HG03565 (cell line): ENCODE results near the gene NPPC.
"Not testable (repeated sequence)": the region's sequence is repeated elsewhere in the genome, so short reads cannot be mapped to it uniquely, and the experiment has no call there.

Experiments
- ATAC-seq: cut with Tn5 transposase; IDR thresholded peaks from one replicate; pipeline ENCODE4 v1.9.1; 2021; ENCODE audit warnings: mild to moderate bottlenecking, moderate library complexity; ENCODE audit not compliant: unreplicated experiment

NPPC gene

GRCh38 chr2:231922311-231923009 lies 3.7 kb downstream of the NPPC start:
- no peak for ATAC-seq

- no peak for ATAC-seq
These were observed 5.4 kb downstream of the NPPC start for GRCh38 chr2:231920795-231921194.

- ATAC-seq, result no peak
These were observed 5.8 kb downstream of the NPPC start for GRCh38 chr2:231920366-231920765.

GRCh38 chr2:231919341-231920035 lies 6.7 kb downstream of the NPPC start:
- no peak for ATAC-seq

- no peak for ATAC-seq
These were observed 7.5 kb downstream of the NPPC start for GRCh38 chr2:231918501-231919330.

- no peak for ATAC-seq
These were observed 8.7 kb downstream of the NPPC start for GRCh38 chr2:231917280-231918066.

- ATAC-seq, result no peak
These were observed 12.0 kb downstream of the NPPC start for GRCh38 chr2:231914077-231914690.

- no peak for ATAC-seq
These were observed 14.8 kb downstream of the NPPC start for GRCh38 chr2:231911381-231911780.

- ATAC-seq, result no peak
These were observed 15.4 kb downstream of the NPPC start for GRCh38 chr2:231910771-231911170.

GRCh38 chr2:231910161-231910560 lies 16.0 kb downstream of the NPPC start:
- not testable (repeated sequence) for ATAC-seq

- ATAC-seq, result no peak
These were observed 16.6 kb downstream of the NPPC start for GRCh38 chr2:231909631-231910030.

GRCh38 chr2:231908584-231908983 lies 17.6 kb downstream of the NPPC start:
- no peak for ATAC-seq

- no peak for ATAC-seq
These were observed 18.4 kb downstream of the NPPC start for GRCh38 chr2:231907765-231908164.

GRCh38 chr2:231905026-231905425 lies 21.2 kb downstream of the NPPC start:
- no peak for ATAC-seq

- ATAC-seq, result no peak
These were observed 22.0 kb downstream of the NPPC start for GRCh38 chr2:231904161-231904611.

GRCh38 chr2:231902598-231902997 lies 23.6 kb downstream of the NPPC start:
- ATAC-seq, result no peak

GRCh38 chr2:231900972-231901371 lies 25.2 kb downstream of the NPPC start:
- ATAC-seq, result no peak

- no peak for ATAC-seq
These were observed 25.7 kb downstream of the NPPC start for GRCh38 chr2:231900486-231900942.

- ATAC-seq, result no peak
These were observed 31.4 kb downstream of the NPPC start for GRCh38 chr2:231894566-231895380.
